ENCODE measurements around the gene CXCR5. TPM values are rescaled to one million over a fixed set of nuclear protein-coding genes. Genes with fewer than 3 reads are reported as not detected.

Gene CXCR5
- total RNA-seq, 4 donors from 2014 or later, result 0.66 to 7.4 (median 1.1) TPM; not detected in 1

- Histone ChIP-seq H3K27ac (peak overlapping the region; percentile 89 to 99 (median 96)), H3K4me1 (peaks cover 23 to 96% (median 67%) of the 10 kb centered on the region in 4 donors), H3K9me3 (no peaks in the 10 kb centered on the region), H3K36me3 (peaks cover 0 to 6% (median 0%) of the 10 kb centered on the region in 3 donors), H3K4me3 (peak overlapping the region in 2 of 4 donors; percentile 18 to 48), H3K27me3 (no peaks in the 10 kb centered on the region)
- peak in 2 of 3 donors; percentile 50 to 76 for DNase-seq
- TF ChIP-seq CTCF (IDR thresholded peaks at IDR 0.05) (no peak), POLR2A (IDR thresholded peaks at IDR 0.05) (no peak)
Observed at GRCh38 chr11:118912742-118913410, 29.2 kb downstream of the CXCR5 start.

- TF ChIP-seq CTCF (IDR thresholded peaks at IDR 0.05) (no peak), POLR2A (IDR thresholded peaks at IDR 0.05) (no peak)
- Histone ChIP-seq H3K4me1 (peaks cover 26 to 99% (median 71%) of the 10 kb centered on the region in 4 donors), H3K27ac (peak overlapping the region; percentile 89 to 99 (median 96)), H3K36me3 (peaks cover 0 to under 1% (median 0%) of the 10 kb centered on the region in 3 donors), H3K9me3 (no peaks in the 10 kb centered on the region), H3K27me3 (no peaks in the 10 kb centered on the region), H3K4me3 (peak overlapping the region in 1 of 4 donors; percentile 18)
- DNase-seq, result peak; percentile 53 to 75 (median 75)
Observed at GRCh38 chr11:118913411-118914125, 29.9 kb downstream of the CXCR5 start.

- Histone ChIP-seq H3K9me3 (no peaks in the 10 kb centered on the region), H3K4me3 (peak overlapping the region in 1 of 4 donors; percentile 18), H3K36me3 (no peaks in the 10 kb centered on the region), H3K4me1 (peaks cover 27 to 100% (median 74%) of the 10 kb centered on the region in 4 donors), H3K27me3 (no peaks in the 10 kb centered on the region), H3K27ac (peak overlapping the region; percentile 89 to 99 (median 96))
- no peak for TF ChIP-seq CTCF (IDR thresholded peaks at IDR 0.05)
- no peak for TF ChIP-seq POLR2A (IDR thresholded peaks at IDR 0.05)
- peak; percentile 58 to 93 (median 90) for DNase-seq
Observed at GRCh38 chr11:118914178-118914918, 30.7 kb downstream of the CXCR5 start.

GRCh38 chr11:118914987-118915386 is 31.3 kb downstream of the CXCR5 start:
- peak in 1 of 3 donors; percentile 41 for DNase-seq
- no peaks in the 10 kb centered on the region for H3K9me3 ChIP-seq
- peak overlapping the region in 1 of 4 donors; percentile 18 for H3K4me3 ChIP-seq
- H3K36me3 ChIP-seq, result no peaks in the 10 kb centered on the region
- peaks cover 27 to 100% (median 77%) of the 10 kb centered on the region in 4 donors for H3K4me1 ChIP-seq
- H3K27me3 ChIP-seq, result no peaks in the 10 kb centered on the region
- H3K27ac ChIP-seq, result peak overlapping the region; percentile 89 to 99 (median 96)
- TF ChIP-seq CTCF (IDR thresholded peaks at IDR 0.05), result no peak
- TF ChIP-seq POLR2A (IDR thresholded peaks at IDR 0.05), result no peak

- no peak for DNase-seq
- peak overlapping the region; percentile 89 to 99 (median 96) for H3K27ac ChIP-seq
- no peaks in the 10 kb centered on the region for H3K9me3 ChIP-seq
- H3K36me3 ChIP-seq, result no peaks in the 10 kb centered on the region
- peaks cover 27 to 100% (median 77%) of the 10 kb centered on the region in 4 donors for H3K4me1 ChIP-seq
- no peak for TF ChIP-seq POLR2A (IDR thresholded peaks at IDR 0.05)
- no peak overlapping the region for H3K4me3 ChIP-seq
- no peaks in the 10 kb centered on the region for H3K27me3 ChIP-seq
Observed at GRCh38 chr11:118915396-118915795, 31.7 kb downstream of the CXCR5 start.

All from Peyer's patch (tissue), 4 donors.